NK-92 (cell line): ENCODE results near the gene ATF2.

Source experiments
- DNase-seq: peaks from one replicate; lab custom pipeline; 2025; ENCODE audit not compliant: unreplicated experiment; lab: John Stamatoyannopoulos, UW

Gene ATF2

GRCh38 chr2:175027755-175028154, 140.2 kb downstream of the ATF2 start:
- DNase-seq: no peak

GRCh38 chr2:175026385-175026784, 141.6 kb downstream of the ATF2 start:
- DNase-seq: no peak

- DNase-seq: no peak
Observed at GRCh38 chr2:175025946-175026345, 142.1 kb downstream of the ATF2 start.

- no peak for DNase-seq
Observed at GRCh38 chr2:175025233-175025632, 142.8 kb downstream of the ATF2 start.

- no peak for DNase-seq
Observed at GRCh38 chr2:175022923-175023322, 145.1 kb downstream of the ATF2 start.
